Nephron progenitor cell (in vitro differentiated cells): ENCODE data around the gene ELMO1.

Source experiments
- DNase-seq: peaks from one replicate; pipeline ENCODE4 v3.0.0; 2021
- H3K27ac Mint-ChIP-seq: 2 replicates; pipeline ENCODE4 v1.8.0; 2021; ENCODE audit warnings: mild to moderate bottlenecking, moderate library complexity, mixed read lengths
- H3K27me3 Mint-ChIP-seq: 2 replicates; pipeline ENCODE4 v1.8.0; 2021; ENCODE audit warnings: mild to moderate bottlenecking, low read depth, mixed read lengths; ENCODE audit not compliant: poor library complexity
- H3K36me3 Mint-ChIP-seq: 2 replicates; pipeline ENCODE4 v1.8.0; 2021; ENCODE audit warnings: low read depth, mixed read lengths
- H3K4me1 Mint-ChIP-seq: 2 replicates; pipeline ENCODE4 v1.8.0; 2021; ENCODE audit warnings: mixed read lengths
- H3K4me3 Mint-ChIP-seq: 2 replicates; pipeline ENCODE4 v1.8.0; 2021; ENCODE audit warnings: mild to moderate bottlenecking, moderate library complexity, mixed read lengths
- H3K9me3 Mint-ChIP-seq: 2 replicates; pipeline ENCODE4 v1.8.0; 2021; ENCODE audit warnings: mild to moderate bottlenecking, moderate library complexity, mixed read lengths
- CTCF ChIP-seq: fragments of 200-600 bp; sonication (generic); IDR thresholded peaks from 2 replicates; pipeline ENCODE4 v1.5.0; 2021; ENCODE audit warnings: antibody characterized with exemption

The ELMO1 gene

GRCh38 chr7:37110660-37111424 is 337.8 kb downstream of the ELMO1 start:
- DNase-seq: no peak
- Mint-ChIP-seq H3K27ac (peak overlapping the region; percentile 18), H3K4me3 (no peak overlapping the region), H3K9me3 (peaks cover 3% of the 10 kb centered on the region), H3K27me3 (no peaks in the 10 kb centered on the region), H3K4me1 (peaks cover 19% of the 10 kb centered on the region), H3K36me3 (peaks cover 5% of the 10 kb centered on the region)
- no peak for TF ChIP-seq CTCF

GRCh38 chr7:37109843-37110242 is 338.8 kb downstream of the ELMO1 start:
- H3K4me3 Mint-ChIP-seq: no peak overlapping the region
- TF ChIP-seq CTCF: no peak
- peaks cover 3% of the 10 kb centered on the region for H3K9me3 Mint-ChIP-seq
- no peak overlapping the region for H3K27ac Mint-ChIP-seq
- peaks cover 19% of the 10 kb centered on the region for H3K4me1 Mint-ChIP-seq
- peaks cover 5% of the 10 kb centered on the region for H3K36me3 Mint-ChIP-seq
- no peak for DNase-seq
- no peaks in the 10 kb centered on the region for H3K27me3 Mint-ChIP-seq

- peaks cover 2% of the 10 kb centered on the region for H3K9me3 Mint-ChIP-seq
Measured at GRCh38 chr7:37109016-37109683, 339.5 kb downstream of the ELMO1 start.

GRCh38 chr7:37108615-37109014 is 340.0 kb downstream of the ELMO1 start:
- no peaks in the 10 kb centered on the region for H3K27me3 Mint-ChIP-seq
- peaks cover 19% of the 10 kb centered on the region for H3K4me1 Mint-ChIP-seq
- no peak for TF ChIP-seq CTCF
- H3K36me3 Mint-ChIP-seq: no peaks in the 10 kb centered on the region
- H3K27ac Mint-ChIP-seq: no peak overlapping the region
- H3K4me3 Mint-ChIP-seq: no peak overlapping the region
- DNase-seq: no peak
- no peaks in the 10 kb centered on the region for H3K9me3 Mint-ChIP-seq

More at GRCh38 chr7:37109016-37109683, 339.5 kb downstream of the ELMO1 start:
- H3K4me3 Mint-ChIP-seq: no peak overlapping the region
- TF ChIP-seq CTCF: no peak
- H3K27me3 Mint-ChIP-seq: no peaks in the 10 kb centered on the region
- no peak for DNase-seq
- H3K36me3 Mint-ChIP-seq: peaks cover 3% of the 10 kb centered on the region
- H3K27ac Mint-ChIP-seq: no peak overlapping the region
- peaks cover 19% of the 10 kb centered on the region for H3K4me1 Mint-ChIP-seq

GRCh38 chr7:37107047-37107750 is 341.5 kb downstream of the ELMO1 start:
- H3K4me1 Mint-ChIP-seq: peaks cover 19% of the 10 kb centered on the region
- H3K27me3 Mint-ChIP-seq: no peaks in the 10 kb centered on the region
- H3K36me3 Mint-ChIP-seq: no peaks in the 10 kb centered on the region
- no peak for TF ChIP-seq CTCF
- no peak overlapping the region for H3K27ac Mint-ChIP-seq
- H3K9me3 Mint-ChIP-seq: no peaks in the 10 kb centered on the region
- no peak overlapping the region for H3K4me3 Mint-ChIP-seq
- no peak for DNase-seq
